Osteocyte (in vitro differentiated cells): ENCODE measurements around the gene SHE. TPM values are rescaled to one million over a fixed set of nuclear protein-coding genes. Genes with fewer than 3 reads are reported as not detected.

ENCODE experiments used
- DNase-seq: peaks from one replicate; pipeline ENCODE4 v3.0.0; 2021; ENCODE audit warnings: mixed read lengths; ENCODE audit not compliant: unreplicated experiment; ENCODE audit errors: extremely low spot score
- H3K27ac Mint-ChIP-seq: one replicate; pipeline ENCODE4 v1.8.0; 2021; ENCODE audit warnings: mild to moderate bottlenecking, mixed read lengths; ENCODE audit not compliant: unreplicated experiment
- H3K27me3 Mint-ChIP-seq: one replicate; pipeline ENCODE4 v1.8.0; 2021; ENCODE audit warnings: mixed read lengths; ENCODE audit not compliant: unreplicated experiment
- H3K36me3 Mint-ChIP-seq: one replicate; pipeline ENCODE4 v1.8.0; 2021; ENCODE audit warnings: mixed read lengths; ENCODE audit not compliant: unreplicated experiment
- H3K4me1 Mint-ChIP-seq: one replicate; pipeline ENCODE4 v1.8.0; 2021; ENCODE audit warnings: mixed read lengths; ENCODE audit not compliant: unreplicated experiment
- H3K4me3 Mint-ChIP-seq: one replicate; pipeline ENCODE4 v1.8.0; 2021; ENCODE audit warnings: mild to moderate bottlenecking, moderate library complexity, mixed read lengths; ENCODE audit not compliant: unreplicated experiment
- H3K9me3 Mint-ChIP-seq: one replicate; pipeline ENCODE4 v1.8.0; 2021; ENCODE audit warnings: mixed read lengths; ENCODE audit not compliant: unreplicated experiment
- CTCF ChIP-seq: fragments of 200-600 bp; sonication (generic); IDR thresholded peaks from 2 replicates; pipeline ENCODE4 v1.5.0; 2021; ENCODE audit warnings: antibody characterized with exemption, mild to moderate bottlenecking, moderate library complexity
- total RNA-seq: library from RNA; stranded (reverse); gene quantifications from 2 replicates; pipeline ENCODE4 v1.2.1, GENCODE V29; 2021

SHE gene
- total RNA-seq, 1 donor from 2014 or later = not detected

DNA sequence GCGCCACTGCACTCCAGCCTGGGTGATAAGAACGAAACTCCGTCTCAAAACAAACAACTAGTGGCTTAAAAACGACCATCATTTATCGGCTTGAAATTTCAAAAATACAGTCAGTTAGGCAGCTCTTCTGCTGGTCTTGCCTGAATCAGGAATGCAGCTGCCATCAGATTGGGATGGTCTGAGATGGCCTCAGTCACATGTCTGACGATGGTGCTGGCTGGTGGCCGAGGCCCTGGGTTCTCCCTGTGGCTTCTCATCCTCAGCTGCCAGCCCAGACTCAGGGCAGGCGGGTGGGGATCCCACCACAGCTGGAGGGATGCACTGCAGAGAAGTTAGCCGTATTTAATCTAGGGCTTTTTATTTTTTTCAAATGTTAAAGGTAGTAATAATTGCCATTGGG lies 65.8 kb downstream of the SHE start:
- Mint-ChIP-seq H3K4me1 (peaks cover 53% of the 10 kb centered on the region), H3K9me3 (no peaks in the 10 kb centered on the region)

GRCh38 chr1:154435599-154436200 lies 66.5 kb downstream of the SHE start:
- peaks cover 54% of the 10 kb centered on the region for H3K4me1 Mint-ChIP-seq
- H3K27me3 Mint-ChIP-seq = no peaks in the 10 kb centered on the region
- peaks cover 12% of the 10 kb centered on the region for H3K36me3 Mint-ChIP-seq
- no peak for DNase-seq
- H3K4me3 Mint-ChIP-seq = no peak overlapping the region
- H3K9me3 Mint-ChIP-seq = no peaks in the 10 kb centered on the region
- H3K27ac Mint-ChIP-seq = no peak overlapping the region
- TF ChIP-seq CTCF = no peak

More for the DNA sequence above, 65.8 kb downstream of the SHE start:
- no peaks in the 10 kb centered on the region for H3K27me3 Mint-ChIP-seq
- H3K27ac Mint-ChIP-seq = no peak overlapping the region
- no peak for TF ChIP-seq CTCF
- DNase-seq = no peak
- H3K4me3 Mint-ChIP-seq = no peak overlapping the region
- H3K36me3 Mint-ChIP-seq = peaks cover 12% of the 10 kb centered on the region

GRCh38 chr1:154434346-154435085 lies 67.7 kb downstream of the SHE start:
- no peak for DNase-seq
- TF ChIP-seq CTCF = no peak
- no peaks in the 10 kb centered on the region for H3K9me3 Mint-ChIP-seq
- H3K27me3 Mint-ChIP-seq = no peaks in the 10 kb centered on the region
- peak overlapping the region; percentile 90 for H3K27ac Mint-ChIP-seq
- H3K4me3 Mint-ChIP-seq = no peak overlapping the region
- H3K4me1 Mint-ChIP-seq = peaks cover 53% of the 10 kb centered on the region
- H3K36me3 Mint-ChIP-seq = peaks cover 10% of the 10 kb centered on the region

DNA sequence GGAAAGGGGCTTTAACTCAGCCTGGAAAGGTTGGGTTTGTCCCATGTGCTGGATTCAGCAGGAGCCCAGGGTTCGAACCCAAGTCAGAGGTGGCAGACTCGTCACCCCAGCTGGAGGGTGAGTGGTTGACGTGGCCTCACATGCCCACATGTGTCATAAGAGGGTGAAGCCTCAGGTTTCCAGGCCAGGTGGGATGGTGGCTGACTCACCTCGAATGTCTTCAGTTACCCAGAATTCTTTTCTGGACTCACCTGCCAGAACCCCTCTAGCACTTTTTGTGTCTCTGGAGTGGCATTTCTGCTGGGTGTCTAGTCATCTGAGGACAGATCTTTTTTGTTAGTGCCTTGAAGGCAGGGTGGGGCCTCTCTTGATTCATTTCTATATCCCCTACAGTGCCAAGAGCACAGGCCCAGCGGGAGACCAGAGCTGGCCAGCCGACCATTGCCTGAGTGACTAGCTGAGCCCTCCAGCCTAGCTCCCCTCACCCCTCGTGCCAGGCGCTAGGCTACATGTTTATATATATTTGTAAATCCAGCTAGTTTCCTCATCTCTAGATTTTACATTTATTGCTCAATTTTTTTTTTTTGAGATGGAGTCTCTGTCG lies 68.9 kb downstream of the SHE start:
- Mint-ChIP-seq H3K4me3 (no peak overlapping the region), H3K4me1 (peaks cover 50% of the 10 kb centered on the region), H3K9me3 (no peaks in the 10 kb centered on the region), H3K36me3 (peaks cover 9% of the 10 kb centered on the region), H3K27ac (peak overlapping the region; percentile 90), H3K27me3 (no peaks in the 10 kb centered on the region)
- peak; percentile 86 for DNase-seq
- TF ChIP-seq CTCF = no peak
